K562 (cell line): ENCODE results near the gene SEC31A.

Source experiments
- DIDO1 ChIP-seq: fragments of 450-650 bp; IDR thresholded peaks from 2 replicates; pipeline ENCODE4 v1.6.1; 2016; ENCODE audit warnings: low read depth, missing biosample characterization, missing genetic modification characterization
- REST ChIP-seq, 2 experiments: fragments of 450-650 bp; formaldehyde crosslinking in 1 of 2; IDR thresholded peaks; 2 replicates each; pipeline versions ENCODE4 v1.4.0 to v1.6.1; 2014 to 2020; ENCODE audit warnings: mild to moderate bottlenecking in 2 of 2, borderline replicate concordance in 1 of 2, low read depth in 1 of 2

GRCh38 chr4:82889287-82889686 is 1.7 kb downstream of the SEC31A start:
- TF ChIP-seq DIDO1 (tag) (no peak), REST (IDR thresholded peaks at IDR 0.05; ENCODE audit: borderline replicate concordance) (no peak), REST (CRISPR knock-in tag; IDR thresholded peaks at IDR 0.05; ENCODE audit: low read depth) (no peak)
